ENCODE measurements around the gene NPEPPS. TPM values are rescaled to one million over a fixed set of nuclear protein-coding genes. Genes with fewer than 3 reads are reported as not detected.
"Not testable (repeated sequence)": the region's sequence is repeated elsewhere in the genome, so short reads cannot be mapped to it uniquely, and the experiment has no call there.

Gene NPEPPS
- polyA plus RNA-seq (72.3 to 122 TPM (median 106 TPM) in 3 replicates), polyA minus RNA-seq (77.3 to 240 TPM (median 134 TPM) in 3 replicates)
- polyA plus RNA-seq (2011; ENCODE audit: low read depth) = 244 TPM
- 54.9 and 83.0 TPM in 2 replicates for polyA plus RNA-seq (2011; cell fraction: cytosol; rRNA removed)
- polyA plus RNA-seq (2011; cell fraction: nucleus; rRNA removed) = 164 and 259 TPM in 2 replicates
- polyA plus RNA-seq (2012; ENCODE audit: low replicate concordance) = 63.3 and 123 TPM in 2 replicates
- 70.0 TPM for polyA minus RNA-seq (2011; cell fraction: cytosol; rRNA and poly(A)+ RNA removed)
- 97.5 and 197 TPM in 2 replicates for polyA minus RNA-seq (2011; cell fraction: nucleus; rRNA and poly(A)+ RNA removed)

GRCh38 chr17:47530557-47531232 is at the start of gene NPEPPS:
Gene NPEPPS, plus strand, starts transcription at chr17:47531108. Its CDS starts 193 bp downstream, at chr17:47531301.
- H3K27ac ChIP-seq (ENCODE audit: control insufficient read depth, insufficient read depth, low read length) = peak within 1 kb of the TSS; percentile 76
- H3K4me3 ChIP-seq (ENCODE audit: control insufficient read depth in 2 of 3, extremely low read depth in 1 of 3, insufficient read depth in 2 of 3, low read depth in 1 of 3, low read length in 3 of 3) = peak within 1 kb of the TSS; percentile 63 to 69 (median 64)
- H3K27me3 ChIP-seq (ENCODE audit: control insufficient read depth, extremely low read depth, insufficient read depth, low read length); DNase-seq (ENCODE audit: low read depth, low spot score); H3K9me3 ChIP-seq (ENCODE audit: control insufficient read depth, low read depth, low read length); H3K4me1 ChIP-seq (ENCODE audit: control insufficient read depth, extremely low read depth, insufficient read depth, low read length); H3K36me3 ChIP-seq (ENCODE audit: control insufficient read depth in 2 of 2, extremely low read depth in 1 of 2, insufficient read depth in 2 of 2, low read length in 2 of 2); H4K20me1 ChIP-seq (ENCODE audit: control insufficient read depth, extremely low read depth, insufficient read depth, low read length); H3K9me1 ChIP-seq (ENCODE audit: control insufficient read depth, extremely low read depth, insufficient read depth, low read length); dilution Hi-C loops (cut with MboI; ENCODE audit: extremely low pct_ligation_motif_present, low sequenced_read_pairs); FAIRE-seq: not testable (repeated sequence)
- H3K79me2 ChIP-seq (ENCODE audit: control insufficient read depth, insufficient read depth, low read length) = peaks cover 19% of the 10 kb centered on the region
- peak within 1 kb of the TSS; percentile 30 for H2AFZ ChIP-seq (ENCODE audit: control insufficient read depth, low read length)
- H3K4me2 ChIP-seq (ENCODE audit: control insufficient read depth, extremely low read depth, insufficient read depth, low read depth, low read length) = peak within 1 kb of the TSS; percentile 83
- peak within 1 kb of the TSS; percentile 82 for H3K9ac ChIP-seq (ENCODE audit: control insufficient read depth, extremely low read depth, insufficient read depth, low read length)

GRCh38 chr17:47491841-47492212 is 39.1 kb upstream of the NPEPPS start:
- H3K36me3 ChIP-seq (ENCODE audit: control insufficient read depth in 2 of 2, extremely low read depth in 1 of 2, insufficient read depth in 2 of 2, low read length in 2 of 2); DNase-seq (ENCODE audit: low read depth, low spot score); H4K20me1 ChIP-seq (ENCODE audit: control insufficient read depth, extremely low read depth, insufficient read depth, low read length); dilution Hi-C loops (cut with MboI; ENCODE audit: extremely low pct_ligation_motif_present, low sequenced_read_pairs); H3K9me1 ChIP-seq (ENCODE audit: control insufficient read depth, extremely low read depth, insufficient read depth, low read length); H3K27me3 ChIP-seq (ENCODE audit: control insufficient read depth, extremely low read depth, insufficient read depth, low read length); H3K79me2 ChIP-seq (ENCODE audit: control insufficient read depth, insufficient read depth, low read length); H3K4me1 ChIP-seq (ENCODE audit: control insufficient read depth, extremely low read depth, insufficient read depth, low read length); H3K9me3 ChIP-seq (ENCODE audit: control insufficient read depth, low read depth, low read length): not testable (repeated sequence)
- peak overlapping the region; percentile 84 for H3K9ac ChIP-seq (ENCODE audit: control insufficient read depth, extremely low read depth, insufficient read depth, low read length)
- H3K4me3 ChIP-seq (ENCODE audit: control insufficient read depth in 2 of 3, extremely low read depth in 1 of 3, insufficient read depth in 2 of 3, low read depth in 1 of 3, low read length in 3 of 3) = peak overlapping the region; percentile 47 to 59 (median 51)
- peak overlapping the region; percentile 81 for H3K27ac ChIP-seq (ENCODE audit: control insufficient read depth, insufficient read depth, low read length)
- H2AFZ ChIP-seq (ENCODE audit: control insufficient read depth, low read length) = peak overlapping the region; percentile 74
- peak overlapping the region; percentile 54 for H3K4me2 ChIP-seq (ENCODE audit: control insufficient read depth, extremely low read depth, insufficient read depth, low read depth, low read length)
- FAIRE-seq = peak; percentile 34

- dilution Hi-C loops (cut with MboI; ENCODE audit: extremely low pct_ligation_motif_present, low sequenced_read_pairs); H3K4me1 ChIP-seq (ENCODE audit: control insufficient read depth, extremely low read depth, insufficient read depth, low read length); H3K79me2 ChIP-seq (ENCODE audit: control insufficient read depth, insufficient read depth, low read length); H3K27ac ChIP-seq (ENCODE audit: control insufficient read depth, insufficient read depth, low read length); DNase-seq (ENCODE audit: low read depth, low spot score); H3K9me3 ChIP-seq (ENCODE audit: control insufficient read depth, low read depth, low read length); H4K20me1 ChIP-seq (ENCODE audit: control insufficient read depth, extremely low read depth, insufficient read depth, low read length); H3K4me2 ChIP-seq (ENCODE audit: control insufficient read depth, extremely low read depth, insufficient read depth, low read depth, low read length); FAIRE-seq; H3K9me1 ChIP-seq (ENCODE audit: control insufficient read depth, extremely low read depth, insufficient read depth, low read length); H3K27me3 ChIP-seq (ENCODE audit: control insufficient read depth, extremely low read depth, insufficient read depth, low read length); H3K4me3 ChIP-seq (ENCODE audit: control insufficient read depth in 2 of 3, extremely low read depth in 1 of 3, insufficient read depth in 2 of 3, low read depth in 1 of 3, low read length in 3 of 3); H2AFZ ChIP-seq (ENCODE audit: control insufficient read depth, low read length); H3K9ac ChIP-seq (ENCODE audit: control insufficient read depth, extremely low read depth, insufficient read depth, low read length); H3K36me3 ChIP-seq (ENCODE audit: control insufficient read depth in 2 of 2, extremely low read depth in 1 of 2, insufficient read depth in 2 of 2, low read length in 2 of 2): not testable (repeated sequence)
Measured at GRCh38 chr17:47499074-47499473, 31.8 kb upstream of the NPEPPS start.

GRCh38 chr17:47499494-47499893 is 31.4 kb upstream of the NPEPPS start:
- H3K27ac ChIP-seq (ENCODE audit: control insufficient read depth, insufficient read depth, low read length); DNase-seq (ENCODE audit: low read depth, low spot score); H4K20me1 ChIP-seq (ENCODE audit: control insufficient read depth, extremely low read depth, insufficient read depth, low read length); H3K4me1 ChIP-seq (ENCODE audit: control insufficient read depth, extremely low read depth, insufficient read depth, low read length); H3K9me1 ChIP-seq (ENCODE audit: control insufficient read depth, extremely low read depth, insufficient read depth, low read length); H3K4me3 ChIP-seq (ENCODE audit: control insufficient read depth in 2 of 3, extremely low read depth in 1 of 3, insufficient read depth in 2 of 3, low read depth in 1 of 3, low read length in 3 of 3); H3K27me3 ChIP-seq (ENCODE audit: control insufficient read depth, extremely low read depth, insufficient read depth, low read length); H2AFZ ChIP-seq (ENCODE audit: control insufficient read depth, low read length); H3K36me3 ChIP-seq (ENCODE audit: control insufficient read depth in 2 of 2, extremely low read depth in 1 of 2, insufficient read depth in 2 of 2, low read length in 2 of 2); dilution Hi-C loops (cut with MboI; ENCODE audit: extremely low pct_ligation_motif_present, low sequenced_read_pairs); H3K79me2 ChIP-seq (ENCODE audit: control insufficient read depth, insufficient read depth, low read length); H3K4me2 ChIP-seq (ENCODE audit: control insufficient read depth, extremely low read depth, insufficient read depth, low read depth, low read length); H3K9me3 ChIP-seq (ENCODE audit: control insufficient read depth, low read depth, low read length); FAIRE-seq; H3K9ac ChIP-seq (ENCODE audit: control insufficient read depth, extremely low read depth, insufficient read depth, low read length): not testable (repeated sequence)

Measured in keratinocyte (primary cell).